HTR-8/SVneo (cell line): ENCODE data around the gene KHSRP.
A peak's percentile ranks its signal among the peaks of the same experiment; 100 is the strongest.

ENCODE experiments used
- DNase-seq: peaks from one replicate; pipeline ENCODE4 v3.0.0; 2011; ENCODE audit warnings: low spot score, mixed read lengths; ENCODE audit not compliant: insufficient read length
- FAIRE-seq: peaks from 2 replicates; lab custom pipeline; 2011; peaks lifted over from hg19 to GRCh38; lab: Jason Lieb, UNC

Gene KHSRP

DNA sequence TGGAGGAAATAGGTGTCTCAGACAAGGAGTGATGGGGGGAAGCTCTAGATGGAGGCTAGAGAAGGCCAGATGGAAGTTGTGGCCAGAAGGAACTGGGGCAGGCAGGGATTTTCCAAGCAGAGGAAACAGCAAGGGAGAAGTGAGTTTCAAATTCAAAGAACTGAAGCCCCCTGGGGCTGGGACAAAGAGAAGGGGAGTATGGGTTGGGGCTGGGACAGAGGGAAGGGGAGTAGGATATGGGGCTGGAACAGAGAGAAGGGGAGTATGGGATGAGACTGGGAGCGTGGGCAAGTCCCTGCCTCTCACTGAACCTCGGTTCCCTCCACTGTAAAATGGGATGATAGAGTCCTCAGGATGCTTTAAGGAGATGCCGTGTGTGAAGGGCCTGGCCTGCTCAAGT lies 29.8 kb downstream of the KHSRP start:
- no peak for FAIRE-seq
- DNase-seq, result no peak

DNA sequence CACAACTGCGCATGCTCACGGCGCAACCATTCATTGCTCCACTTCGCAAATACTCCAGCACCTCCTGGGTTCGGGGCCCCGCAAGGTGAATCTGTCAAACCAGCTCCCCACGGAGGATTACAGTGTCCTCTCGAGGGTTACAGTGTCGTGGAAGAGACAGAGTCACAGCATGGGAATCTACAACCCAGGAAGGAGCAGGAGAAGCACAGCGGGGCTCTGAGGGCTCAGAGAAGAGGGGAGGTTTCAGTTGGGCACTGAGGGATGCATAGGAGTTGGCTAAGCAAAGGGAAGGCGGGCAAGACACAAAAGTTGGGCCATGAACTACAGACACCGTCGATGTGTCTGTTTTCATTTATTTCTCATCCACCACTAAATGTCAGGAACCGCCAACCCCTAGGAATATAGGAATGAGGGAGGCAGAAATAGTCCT lies 30.6 kb downstream of the KHSRP start:
- DNase-seq (no peak), FAIRE-seq (no peak)

DNA sequence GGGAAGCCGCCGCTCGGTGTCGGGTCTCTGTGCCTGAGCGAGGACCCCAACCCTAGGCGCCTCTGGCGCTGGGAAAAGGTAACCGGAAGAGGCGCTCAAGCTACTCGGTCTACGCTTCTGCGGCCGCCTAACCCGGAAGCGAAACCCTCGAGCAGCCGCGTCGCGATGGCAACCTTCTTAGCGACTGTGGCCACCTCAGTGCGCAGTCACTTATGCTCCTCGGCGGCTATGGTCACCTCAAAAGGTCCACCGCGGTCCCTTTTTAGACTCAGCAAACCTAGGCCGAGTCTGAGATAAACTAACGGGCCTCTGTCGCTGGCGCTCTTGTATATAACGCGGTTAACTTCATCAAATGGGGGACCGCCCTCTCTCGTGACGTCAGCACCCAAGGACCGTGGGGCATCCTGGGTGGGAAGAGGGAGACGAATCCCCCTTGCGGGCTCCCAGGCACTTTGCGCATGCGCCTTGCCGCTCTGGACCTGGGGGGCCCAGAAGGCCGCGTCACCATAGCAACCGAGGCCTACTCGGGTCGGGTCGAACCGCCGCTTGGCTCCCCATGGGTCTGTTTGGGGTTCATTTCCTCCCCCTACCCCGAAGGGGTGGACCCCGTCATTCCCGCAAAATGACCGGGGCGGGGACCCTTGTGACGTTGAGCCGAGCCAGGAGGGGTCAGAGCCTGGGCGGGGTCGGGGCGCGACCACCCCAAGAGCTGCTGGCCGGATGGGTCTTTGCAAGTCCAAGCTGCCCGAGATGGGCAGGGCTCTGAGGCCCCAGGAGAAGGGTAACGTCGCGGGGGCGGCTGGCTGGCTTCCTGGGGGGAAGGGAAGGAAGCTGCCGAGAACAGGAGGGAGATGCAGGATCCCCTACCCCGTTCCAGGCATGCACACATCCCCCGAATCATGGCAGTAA lies 31.3 kb downstream of the KHSRP start, which contains the start of gene GTF2F1:
TSS of gene GTF2F1 (minus strand) at position 91 of the 909 bp plus-strand sequence. CDS start 169 bp downstream, outside the sequence.
- DNase-seq (peak; percentile 99), FAIRE-seq (peak; percentile 97)

DNA sequence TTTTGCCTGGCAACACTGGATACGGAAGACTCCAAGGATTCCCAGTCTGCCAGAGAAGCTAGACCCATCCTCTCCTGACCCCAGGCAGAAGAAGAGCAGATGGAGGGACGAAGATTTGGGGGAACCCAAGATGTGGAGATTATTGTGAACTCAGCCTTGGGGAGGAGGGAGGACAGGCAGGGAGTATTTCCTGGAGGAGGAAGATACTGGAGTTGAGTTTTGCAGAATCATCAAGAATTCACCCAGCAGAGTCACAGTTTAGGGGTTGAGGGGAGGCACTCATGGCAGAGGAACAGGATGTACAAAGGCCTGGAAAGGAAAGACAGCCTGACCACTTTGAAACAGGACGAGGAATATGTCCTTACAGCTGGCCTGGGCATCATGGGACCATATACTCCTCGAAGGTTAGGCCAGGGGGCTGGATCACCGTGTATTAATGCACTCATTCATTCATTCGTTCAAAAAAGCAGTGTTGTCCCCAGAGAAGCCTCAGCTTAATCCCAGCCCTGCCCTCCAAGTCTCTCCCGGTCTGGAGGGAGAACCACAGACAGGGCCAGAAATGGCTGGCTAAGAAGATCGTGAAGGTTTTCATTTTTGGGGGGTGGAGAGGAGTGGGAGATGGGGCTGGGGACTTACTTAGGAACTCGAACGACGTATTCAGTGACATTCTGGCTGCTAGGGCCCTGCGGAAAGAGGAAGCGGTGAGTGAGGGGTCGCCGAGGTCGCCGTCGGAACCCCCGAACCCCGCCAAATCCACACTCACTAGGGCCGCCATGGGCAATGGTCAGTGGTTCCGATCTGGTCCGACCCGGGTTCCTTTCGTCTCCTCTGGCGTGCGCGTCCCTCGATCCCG lies 32.2 kb downstream of the KHSRP start:
- DNase-seq (no peak), FAIRE-seq (peak; percentile 23)

DNA sequence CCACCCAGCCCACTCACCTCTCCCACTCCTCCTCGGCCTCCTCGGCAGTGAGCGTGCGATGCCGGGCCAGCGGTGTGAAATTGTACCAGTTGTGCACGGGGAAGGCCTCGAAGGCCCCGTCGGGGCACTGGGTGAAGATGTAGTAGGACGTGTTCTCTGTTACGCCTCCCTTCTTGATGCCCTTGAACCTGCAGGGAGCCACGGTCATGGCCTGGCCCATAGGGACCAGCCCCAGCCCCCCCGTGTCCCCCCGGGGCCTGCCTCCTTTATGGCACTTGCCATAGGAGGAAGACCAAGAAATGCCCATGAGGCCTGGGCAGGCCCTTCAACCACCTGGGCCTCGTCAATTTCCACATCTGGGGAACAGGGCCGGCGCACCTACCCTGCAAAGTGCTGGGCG lies 37.2 kb downstream of the KHSRP start:
- FAIRE-seq, result no peak
- DNase-seq, result no peak

DNA sequence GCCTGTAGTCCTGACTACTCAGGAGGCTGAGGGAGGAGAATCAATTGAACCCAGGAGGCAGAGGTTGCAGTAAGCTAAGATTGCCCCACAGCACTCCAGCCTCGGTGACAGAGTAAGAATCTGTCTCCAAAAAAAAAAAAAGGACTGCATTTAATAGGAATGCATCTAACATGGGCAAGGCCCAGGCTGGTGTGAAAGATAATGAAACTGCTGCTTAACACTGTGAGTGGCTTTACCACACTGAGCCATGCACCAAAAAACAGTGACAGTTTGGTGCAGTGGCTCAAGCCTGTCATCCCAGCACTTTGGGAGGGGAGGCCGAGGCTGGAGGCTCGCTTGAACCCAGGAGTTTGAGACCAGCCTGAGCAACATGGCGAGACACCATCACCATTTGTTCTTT lies 40.2 kb downstream of the KHSRP start:
- no peak for DNase-seq
- no peak for FAIRE-seq

DNA sequence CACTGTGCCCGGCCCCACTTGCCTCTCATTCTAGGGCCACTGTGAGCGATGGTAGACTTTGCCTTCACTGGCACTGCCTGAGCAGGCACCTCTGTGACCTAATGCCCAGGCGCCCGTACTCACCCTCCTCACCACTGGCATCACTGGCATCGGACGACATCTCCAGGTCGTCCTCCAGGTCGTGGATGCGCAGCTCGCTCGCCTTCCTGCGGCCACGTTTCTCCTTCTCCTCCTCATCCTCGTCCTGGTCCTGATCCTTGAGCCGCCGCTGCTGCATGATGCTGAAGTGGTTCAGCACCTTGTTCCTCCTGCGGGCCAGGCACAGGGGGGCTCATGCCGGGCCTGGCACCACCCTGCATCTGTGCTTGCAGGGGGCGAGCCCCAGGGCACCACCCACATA lies 41.4 kb downstream of the KHSRP start:
- no peak for FAIRE-seq

DNA sequence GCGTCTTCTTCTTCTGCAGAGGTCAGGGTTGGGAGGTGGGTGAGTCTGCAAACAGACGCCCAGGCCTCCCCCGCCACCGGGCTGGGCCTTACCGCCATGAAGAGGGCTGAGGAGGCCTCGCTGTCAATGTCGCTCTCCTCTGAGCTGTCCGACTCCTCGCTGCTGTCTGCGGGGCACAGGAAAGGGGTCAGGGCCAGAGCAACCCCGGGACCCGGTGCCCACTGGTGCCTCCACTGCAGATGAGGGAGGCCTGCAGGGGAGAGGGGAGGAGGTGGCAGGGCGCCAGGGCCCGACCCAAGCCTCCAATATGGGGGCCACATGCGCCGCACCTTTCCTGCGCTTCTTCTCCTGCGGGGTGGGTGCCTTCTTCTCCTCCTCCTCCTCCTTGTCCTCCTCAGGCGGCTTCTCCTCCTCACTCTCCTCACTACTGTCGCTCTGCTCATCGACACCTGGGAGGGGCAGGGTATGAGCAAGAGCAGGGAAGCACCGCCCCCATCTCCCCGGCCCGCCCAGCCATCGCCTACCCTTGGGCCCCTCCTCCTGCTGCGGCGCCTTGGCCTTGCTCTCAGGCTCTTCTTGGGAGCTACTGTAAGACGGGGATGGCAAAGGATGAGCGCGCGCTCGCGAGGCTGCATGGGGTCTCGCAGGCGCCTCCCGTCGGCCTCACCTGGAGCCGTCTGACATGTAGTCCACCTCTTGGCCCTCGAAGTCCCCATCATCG lies 43.4 kb downstream of the KHSRP start:
- DNase-seq, result no peak
- no peak for FAIRE-seq

More for the DNA sequence above, 41.4 kb downstream of the KHSRP start:
- no peak for DNase-seq

DNA sequence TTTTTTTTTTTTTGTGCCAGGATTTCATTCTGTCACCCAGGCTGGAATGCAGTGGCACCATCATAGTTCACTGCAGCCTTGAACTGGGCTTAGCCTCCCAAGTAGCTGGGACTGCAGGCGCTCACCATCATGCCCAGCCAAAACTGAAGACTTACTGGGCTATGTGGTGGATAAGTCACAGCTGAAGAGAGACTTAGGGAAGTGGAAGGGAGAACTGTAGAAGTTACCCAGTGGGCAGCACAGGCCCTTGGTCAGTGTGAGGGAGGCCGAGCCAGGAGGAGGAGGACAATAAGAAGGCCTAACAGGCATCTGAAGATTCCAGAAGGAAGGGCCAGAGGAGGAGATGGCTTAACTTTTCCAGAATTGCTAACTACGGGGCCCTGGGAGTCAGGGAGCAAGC lies 44.9 kb downstream of the KHSRP start:
- no peak for FAIRE-seq
- DNase-seq, result no peak

DNA sequence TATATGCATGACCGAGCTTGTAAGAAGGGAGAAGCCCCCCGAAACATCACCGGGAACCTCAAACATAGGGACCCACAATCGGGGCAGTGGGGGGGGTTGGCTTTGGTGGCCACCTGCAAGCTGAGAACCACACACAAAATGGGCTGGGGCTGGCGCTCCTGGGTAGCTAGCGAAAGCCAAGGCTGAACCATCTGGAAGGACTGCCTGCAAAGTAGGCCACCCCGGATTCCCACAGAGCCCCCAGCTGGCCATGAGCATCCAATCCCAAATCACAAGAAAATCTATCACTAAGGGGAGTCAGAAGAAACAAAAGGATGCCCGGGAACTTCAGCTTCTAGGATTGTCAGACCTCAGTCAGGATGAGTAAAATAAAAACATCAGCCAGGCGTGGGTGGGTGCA lies 46.1 kb downstream of the KHSRP start:
- DNase-seq (no peak), FAIRE-seq (no peak)

DNA sequence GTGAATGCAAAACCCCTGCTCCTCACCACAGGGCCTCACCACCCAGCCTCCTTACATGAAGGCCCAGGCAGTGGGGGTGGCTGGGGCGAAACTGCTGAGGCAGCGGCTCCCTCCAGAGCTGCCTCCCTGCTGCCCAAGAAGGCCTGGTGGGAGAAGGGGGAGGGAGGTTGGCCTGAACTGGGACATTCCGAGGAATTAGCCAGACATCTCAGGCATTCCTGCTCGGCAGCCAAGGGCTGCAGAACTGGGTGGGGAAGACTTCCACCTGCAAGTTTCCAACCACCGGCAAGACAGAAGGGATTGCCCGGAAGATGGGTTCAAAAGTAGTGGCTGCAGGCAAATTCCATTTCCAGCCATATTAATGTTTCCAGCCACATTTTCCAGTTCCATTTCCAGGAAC lies 46.6 kb downstream of the KHSRP start:
- no peak for DNase-seq
- no peak for FAIRE-seq

DNA sequence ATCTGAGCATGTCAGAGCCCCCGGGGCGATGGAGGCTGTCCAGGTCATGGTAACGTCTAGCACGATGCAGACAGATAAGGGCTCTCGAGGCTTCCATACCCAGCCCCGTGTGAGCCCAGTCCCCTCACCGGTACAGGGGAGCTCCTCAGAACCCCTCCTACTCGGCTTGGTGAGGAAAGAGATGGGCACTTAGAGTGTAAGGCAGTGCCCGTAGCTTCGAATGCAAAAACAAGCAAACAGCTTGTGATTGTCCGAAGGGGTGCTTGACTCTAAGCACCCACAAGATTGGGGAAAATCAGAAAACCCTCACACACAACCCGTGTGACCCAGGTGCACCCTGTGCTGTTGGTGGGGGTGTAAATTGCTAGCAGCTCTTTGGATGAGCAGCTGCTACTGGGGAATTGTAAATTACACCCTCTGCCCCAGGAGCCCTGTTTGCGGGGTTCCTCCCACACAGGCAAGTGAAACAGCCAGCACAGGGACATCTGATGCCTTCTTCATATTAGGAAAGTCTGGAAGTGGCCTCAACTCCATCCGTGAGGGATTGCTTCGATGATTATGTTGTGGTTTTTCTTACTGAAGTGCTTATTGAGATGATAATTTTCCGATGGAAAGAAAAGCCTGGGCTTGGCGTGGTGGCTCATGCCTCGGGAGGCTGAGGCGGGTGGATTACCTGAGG lies 48.0 kb downstream of the KHSRP start:
- FAIRE-seq, result no peak

DNA sequence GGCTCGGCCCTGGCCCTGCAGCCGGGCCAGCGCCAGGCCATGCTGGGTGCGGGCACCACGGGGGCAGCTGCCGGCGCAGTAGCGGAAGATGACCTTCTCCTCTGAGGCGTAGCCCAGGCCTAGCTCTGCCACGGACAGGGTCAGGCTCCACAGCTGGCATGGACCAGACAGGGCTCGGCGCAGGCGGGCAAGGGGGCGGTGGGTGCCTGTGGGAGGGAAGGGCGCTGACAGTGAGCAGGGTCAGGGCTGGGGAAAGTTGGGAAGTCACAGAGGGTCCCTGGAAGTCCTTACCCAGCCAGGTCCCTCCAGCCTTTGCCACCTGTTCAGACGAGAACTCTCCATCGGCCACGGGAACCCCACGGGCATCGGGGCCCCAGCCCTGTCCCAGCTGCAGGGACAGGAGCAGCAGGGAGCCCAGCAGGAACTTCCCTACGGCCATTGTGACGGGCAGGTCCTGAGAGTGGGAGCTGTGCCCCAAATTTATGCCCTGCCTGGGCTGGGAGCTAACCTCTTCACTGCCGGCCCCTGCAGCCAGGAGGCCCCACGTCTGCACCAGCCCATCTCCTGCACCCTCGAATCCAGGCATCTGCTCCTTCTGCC lies 49.1 kb downstream of the KHSRP start, which contains the start of gene PSPN:
TSS of gene PSPN (minus strand) at position 523 of the 600 bp plus-strand sequence. CDS start at position 439, 84 bp downstream.
- DNase-seq, result no peak
- no peak for FAIRE-seq

More for the DNA sequence above, 48.0 kb downstream of the KHSRP start:
- DNase-seq, result no peak

DNA sequence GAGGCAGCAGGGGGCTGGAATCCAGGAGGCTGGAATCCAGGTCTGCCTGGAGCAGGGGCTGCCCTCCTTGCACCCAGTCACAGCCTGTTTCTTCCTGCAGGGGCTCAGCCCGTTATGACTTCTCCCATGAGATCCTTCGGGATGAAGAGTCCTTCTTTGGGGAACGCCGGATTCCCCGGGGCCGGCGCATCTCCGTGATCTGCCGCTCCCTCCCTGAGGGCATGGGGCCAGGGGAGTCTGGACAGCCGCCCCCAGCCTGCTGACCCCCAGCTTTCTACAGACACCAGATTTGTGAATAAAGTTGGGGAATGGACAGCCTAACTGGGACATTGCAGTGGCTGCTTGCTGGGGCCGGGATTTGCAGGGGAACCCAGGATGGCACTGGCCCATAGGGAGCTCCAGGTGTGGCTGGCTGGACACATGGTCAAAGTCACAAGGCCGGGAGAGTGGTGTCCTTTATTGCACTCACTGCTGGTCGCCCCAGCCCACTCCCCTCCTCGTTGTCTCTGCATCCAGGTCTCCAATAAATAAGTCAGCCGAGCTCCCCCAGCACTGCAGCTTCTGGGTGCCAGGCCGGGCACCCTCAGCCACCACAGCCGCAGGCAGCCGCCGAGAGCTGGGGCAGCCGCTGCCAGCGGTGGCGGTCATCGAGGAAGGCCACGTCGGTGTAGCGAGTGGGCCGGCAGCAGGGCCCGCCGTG lies 49.8 kb downstream of the KHSRP start:
- FAIRE-seq, result no peak
- no peak for DNase-seq

DNA sequence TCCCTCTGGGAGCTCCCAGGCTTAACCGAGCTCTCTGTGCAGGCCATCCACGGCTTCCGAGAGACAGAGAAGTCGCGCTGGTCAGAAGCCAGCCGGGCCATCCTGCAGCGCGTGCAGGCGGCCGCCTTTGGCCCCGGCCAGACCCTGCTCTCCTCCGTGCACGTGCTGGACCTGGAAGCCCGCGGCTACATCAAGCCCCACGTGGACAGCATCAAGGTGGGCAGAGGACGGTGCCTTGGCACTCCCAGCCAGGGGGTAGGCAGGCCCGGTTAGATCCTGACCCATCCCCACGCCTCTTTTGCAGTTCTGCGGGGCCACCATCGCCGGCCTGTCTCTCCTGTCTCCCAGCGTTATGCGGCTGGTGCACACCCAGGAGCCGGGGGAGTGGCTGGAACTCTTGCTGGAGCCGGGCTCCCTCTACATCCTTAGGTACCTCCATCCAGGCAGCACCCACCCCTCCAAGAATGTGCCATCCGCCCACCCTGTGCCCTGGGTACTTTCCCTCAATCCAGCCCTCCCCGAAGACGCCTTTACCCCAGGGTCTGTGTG lies 50.4 kb downstream of the KHSRP start:
- FAIRE-seq, result peak; percentile 55
- no peak for DNase-seq

DNA sequence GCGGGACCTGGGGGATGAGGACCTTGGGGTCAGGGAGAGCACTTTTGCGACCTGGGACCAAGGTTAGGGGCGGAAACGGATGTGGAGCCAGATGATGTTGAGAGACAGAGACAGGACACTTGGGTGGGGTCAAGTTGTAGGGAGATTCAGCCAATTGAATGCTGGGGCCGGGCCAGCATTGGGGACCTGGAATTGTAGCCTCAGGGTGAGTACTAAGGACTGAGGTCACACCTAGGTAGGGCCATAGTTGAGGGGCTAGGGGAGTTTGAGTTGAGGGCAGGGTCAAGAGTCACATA lies 50.9 kb downstream of the KHSRP start:
- DNase-seq (no peak), FAIRE-seq (no peak)

DNA sequence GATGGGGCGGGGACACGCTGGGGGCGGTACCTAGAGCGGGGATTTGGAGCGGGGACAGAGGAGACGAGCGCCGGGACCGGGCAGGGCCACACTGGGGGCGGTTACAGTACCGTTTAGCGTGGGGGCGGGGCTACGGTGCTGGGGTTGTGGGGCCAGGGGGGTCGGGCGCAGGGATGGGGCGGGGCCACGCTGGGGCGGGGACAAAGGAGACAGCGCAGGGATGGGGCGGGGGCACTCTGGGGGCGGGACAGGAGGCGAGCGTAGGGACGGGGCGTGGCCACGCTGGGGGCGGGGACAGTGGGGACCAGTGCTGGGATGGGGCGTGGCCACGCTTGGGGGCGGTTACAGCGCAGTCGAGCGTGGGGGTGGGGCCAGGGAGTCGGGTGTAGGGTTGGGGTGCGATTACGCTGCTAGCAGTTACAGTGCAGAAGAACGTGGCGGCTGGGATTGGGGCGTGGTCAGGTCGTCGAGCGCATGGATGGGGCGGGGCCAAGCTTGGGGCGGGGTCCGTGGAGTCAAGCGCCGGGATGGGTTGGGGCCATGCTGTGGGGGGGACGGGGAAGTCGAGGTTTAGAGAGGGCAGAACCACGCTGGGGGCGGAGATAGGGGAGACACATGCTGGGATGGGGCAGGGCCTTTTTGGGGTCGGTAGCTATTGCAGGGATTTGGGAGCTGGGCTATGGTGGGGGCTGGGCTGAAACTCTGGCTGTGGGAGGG lies 51.4 kb downstream of the KHSRP start:
- FAIRE-seq, result peak; percentile 99

DNA sequence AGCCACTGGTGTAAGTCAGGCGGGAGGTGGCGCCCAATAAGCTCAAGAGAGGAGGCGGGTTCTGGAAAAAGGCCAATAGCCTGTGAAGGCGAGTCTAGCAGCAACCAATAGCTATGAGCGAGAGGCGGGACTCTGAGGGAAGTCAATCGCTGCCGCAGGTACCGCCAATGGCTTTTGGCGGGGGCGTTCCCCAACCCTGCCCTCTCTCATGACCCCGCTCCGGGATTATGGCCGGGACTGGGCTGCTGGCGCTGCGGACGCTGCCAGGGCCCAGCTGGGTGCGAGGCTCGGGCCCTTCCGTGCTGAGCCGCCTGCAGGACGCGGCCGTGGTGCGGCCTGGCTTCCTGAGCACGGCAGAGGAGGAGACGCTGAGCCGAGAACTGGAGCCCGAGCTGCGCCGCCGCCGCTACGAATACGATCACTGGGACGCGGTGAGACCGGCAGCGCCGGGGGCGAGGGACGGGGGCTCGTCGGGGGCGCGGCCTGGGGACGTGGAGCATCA lies 52.0 kb downstream of the KHSRP start, which contains the start of gene ALKBH7:
TSS of gene ALKBH7 (plus strand) at position 201 of the 502 bp plus-strand sequence. CDS start at position 228, 27 bp downstream.
- FAIRE-seq, result no peak

More for the DNA sequence above, 51.4 kb downstream of the KHSRP start:
- peak; percentile 98 for DNase-seq

More for the DNA sequence above, 52.0 kb downstream of the KHSRP start, which contains the start of gene ALKBH7:
- peak; percentile 98 for DNase-seq
